HG03565 (cell line): ENCODE data around the gene PCDHGB4.
"Not testable (repeated sequence)": the region's sequence is repeated elsewhere in the genome, so short reads cannot be mapped to it uniquely, and the experiment has no call there.

Experiments
- ATAC-seq: cut with Tn5 transposase; IDR thresholded peaks from one replicate; pipeline ENCODE4 v1.9.1; 2021; ENCODE audit warnings: mild to moderate bottlenecking, moderate library complexity; ENCODE audit not compliant: unreplicated experiment

PCDHGB4 gene

DNA sequence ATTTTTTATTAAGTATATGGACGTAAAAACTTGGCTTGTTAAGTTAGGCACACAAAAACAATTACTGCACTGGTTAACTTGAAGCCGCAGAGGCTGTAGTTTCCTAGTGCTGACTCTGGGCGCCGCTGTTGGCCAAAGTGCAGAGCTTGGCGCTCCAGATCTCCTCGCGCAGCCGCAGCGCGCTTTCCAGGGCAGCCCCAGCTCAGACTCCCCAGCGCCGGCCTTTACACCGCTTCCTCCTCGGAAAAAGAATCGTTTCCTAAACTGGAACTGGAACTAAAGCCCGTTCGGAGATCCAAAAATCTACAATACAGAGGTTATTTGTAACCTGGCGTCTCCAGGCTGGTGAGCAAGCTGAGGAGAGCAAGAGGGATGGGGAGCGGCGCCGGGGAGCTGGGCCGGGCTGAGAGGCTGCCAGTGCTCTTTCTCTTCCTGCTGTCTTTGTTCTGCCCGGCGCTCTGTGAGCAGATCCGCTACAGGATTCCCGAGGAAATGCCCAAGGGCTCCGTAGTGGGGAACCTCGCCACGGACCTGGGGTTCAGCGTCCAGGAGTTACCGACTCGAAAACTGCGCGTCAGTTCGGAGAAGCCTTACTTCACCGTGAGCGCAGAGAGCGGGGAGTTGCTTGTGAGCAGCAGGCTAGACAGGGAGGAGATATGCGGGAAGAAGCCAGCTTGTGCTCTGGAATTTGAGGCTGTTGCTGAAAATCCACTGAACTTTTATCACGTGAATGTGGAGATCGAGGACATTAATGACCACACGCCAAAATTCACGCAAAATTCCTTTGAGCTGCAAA is 10.5 kb downstream of the PCDHGB4 start, which contains the start of gene PCDHGB5:
Gene PCDHGB5, plus strand, starts transcription at position 192 of the 796 bp plus-strand sequence. Its CDS starts 181 bp downstream, at position 373.
- peak; percentile 90 for ATAC-seq

DNA sequence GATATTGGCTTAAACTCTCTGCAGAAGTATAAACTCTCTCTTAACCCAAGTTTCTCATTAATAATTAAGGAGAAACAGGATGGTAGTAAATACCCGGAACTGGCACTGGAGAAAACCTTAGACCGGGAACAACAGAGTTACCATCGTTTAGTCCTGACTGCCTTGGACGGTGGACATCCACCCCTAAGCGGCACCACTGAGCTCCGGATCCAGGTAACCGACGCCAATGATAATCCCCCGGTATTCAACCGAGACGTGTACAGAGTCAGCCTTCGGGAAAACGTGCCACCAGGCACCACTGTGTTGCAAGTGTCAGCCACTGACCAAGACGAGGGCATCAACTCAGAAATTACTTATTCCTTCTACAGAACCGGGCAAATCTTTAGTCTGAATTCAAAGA is 11.1 kb downstream of the PCDHGB4 start:
- ATAC-seq, result no peak

DNA sequence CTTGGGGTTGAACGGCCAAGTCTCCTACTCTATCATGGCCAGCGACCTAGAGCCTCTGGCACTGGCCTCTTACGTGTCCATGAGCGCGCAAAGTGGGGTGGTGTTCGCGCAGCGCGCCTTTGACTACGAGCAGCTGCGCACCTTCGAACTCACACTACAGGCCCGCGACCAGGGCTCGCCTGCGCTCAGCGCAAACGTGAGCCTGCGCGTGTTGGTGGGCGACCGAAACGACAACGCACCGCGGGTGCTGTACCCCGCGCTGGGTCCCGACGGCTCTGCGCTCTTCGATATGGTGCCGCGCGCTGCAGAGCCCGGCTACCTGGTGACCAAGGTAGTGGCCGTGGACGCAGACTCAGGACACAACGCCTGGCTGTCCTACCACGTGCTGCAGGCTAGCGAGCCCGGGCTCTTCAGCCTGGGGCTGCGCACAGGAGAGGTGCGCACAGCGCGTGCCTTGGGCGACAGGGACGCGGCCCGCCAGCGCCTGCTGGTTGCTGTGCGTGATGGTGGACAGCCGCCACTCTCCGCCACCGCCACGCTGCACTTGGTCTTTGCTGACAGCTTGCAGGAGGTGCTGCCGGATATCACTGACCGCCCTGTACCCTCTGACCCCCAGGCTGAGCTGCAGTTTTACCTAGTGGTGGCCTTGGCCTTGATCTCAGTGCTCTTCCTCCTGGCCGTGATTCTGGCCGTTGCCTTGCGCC is 12.2 kb downstream of the PCDHGB4 start:
- ATAC-seq, result no peak

DNA sequence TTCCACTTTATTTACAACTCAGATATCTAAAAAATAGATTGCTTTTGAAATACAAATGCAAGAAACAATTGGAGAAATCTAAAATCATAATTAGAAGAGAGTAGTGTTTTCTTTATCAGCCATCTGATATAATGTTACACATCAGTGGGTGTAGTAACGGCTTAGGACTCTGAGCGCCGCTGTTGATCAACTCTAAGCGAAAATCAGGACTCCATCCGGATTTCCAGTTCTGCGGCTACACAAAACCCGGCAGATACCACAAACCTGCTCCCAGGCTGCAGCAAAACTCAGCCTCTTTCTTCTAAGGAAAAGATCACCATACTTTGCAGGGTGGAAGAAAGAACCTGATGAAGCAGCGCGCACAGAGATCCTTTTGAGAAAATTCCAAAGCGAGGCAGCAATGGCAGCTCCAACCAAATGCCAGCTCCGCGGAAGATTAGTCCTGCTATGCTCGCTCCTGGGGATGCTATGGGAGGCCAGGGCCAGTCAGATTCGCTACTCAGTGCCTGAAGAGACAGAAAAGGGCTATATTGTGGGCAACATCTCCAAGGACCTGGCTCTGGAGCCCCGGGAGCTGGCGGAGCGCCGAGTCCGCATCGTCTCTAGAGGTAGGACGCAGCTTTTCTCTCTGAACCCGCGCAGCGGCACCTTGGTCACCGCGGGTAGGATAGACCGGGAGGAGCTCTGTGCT is 15.2 kb downstream of the PCDHGB4 start, which contains the start of gene PCDHGA9:
Gene PCDHGA9, plus strand, starts transcription at position 226 of the 691 bp plus-strand sequence. Its CDS starts 175 bp downstream, at position 401.
- no peak for ATAC-seq

DNA sequence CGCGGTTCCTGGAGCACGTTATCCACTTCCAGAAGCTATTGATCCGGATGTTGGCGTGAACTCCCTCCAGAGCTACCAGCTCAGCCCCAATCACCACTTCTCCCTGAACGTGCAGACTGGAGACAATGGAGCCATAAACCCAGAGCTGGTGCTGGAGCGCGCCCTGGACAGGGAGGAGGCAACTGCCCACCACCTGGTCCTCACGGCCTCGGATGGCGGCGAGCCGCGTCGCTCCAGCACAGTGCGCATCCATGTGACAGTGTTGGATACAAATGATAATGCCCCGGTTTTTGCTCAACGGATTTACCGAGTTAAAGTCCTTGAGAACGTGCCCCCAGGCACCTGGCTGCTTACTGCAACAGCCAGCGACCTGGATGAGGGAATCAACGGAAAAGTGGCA is 15.9 kb downstream of the PCDHGB4 start:
- no peak for ATAC-seq

DNA sequence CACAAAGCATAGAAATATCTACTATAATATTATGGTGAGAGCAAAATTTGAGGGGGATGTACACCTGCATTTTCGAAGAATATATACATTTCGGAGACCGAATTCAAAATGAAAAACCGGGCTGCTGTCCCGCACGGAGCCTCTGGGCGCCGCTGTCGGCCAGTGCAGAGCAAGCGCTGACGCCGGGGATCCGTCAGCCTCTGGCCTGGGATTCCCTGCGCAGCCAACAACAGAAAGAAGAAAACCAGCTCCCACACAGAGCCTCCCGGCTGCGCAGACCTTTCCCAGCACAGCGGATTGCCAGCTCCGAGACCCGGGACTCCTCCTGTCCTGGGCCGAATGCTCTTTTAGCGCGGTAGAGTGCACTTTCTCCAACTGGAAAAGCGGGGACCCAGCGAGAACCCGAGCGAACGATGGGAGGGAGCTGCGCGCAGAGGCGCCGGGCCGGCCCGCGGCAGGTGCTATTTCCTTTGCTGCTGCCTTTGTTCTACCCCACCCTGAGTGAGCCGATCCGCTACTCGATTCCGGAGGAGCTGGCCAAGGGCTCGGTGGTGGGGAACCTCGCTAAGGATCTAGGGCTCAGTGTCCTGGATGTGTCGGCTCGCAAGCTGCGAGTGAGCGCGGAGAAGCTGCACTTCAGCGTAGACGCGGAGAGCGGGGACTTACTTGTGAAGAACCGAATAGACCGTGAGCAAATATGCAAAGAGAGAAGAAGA is 20.4 kb downstream of the PCDHGB4 start, which contains the start of gene PCDHGB6:
Gene PCDHGB6, plus strand, starts transcription at position 232 of the 716 bp plus-strand sequence. Its CDS starts 182 bp downstream, at position 414.
- ATAC-seq, result not testable (repeated sequence)

DNA sequence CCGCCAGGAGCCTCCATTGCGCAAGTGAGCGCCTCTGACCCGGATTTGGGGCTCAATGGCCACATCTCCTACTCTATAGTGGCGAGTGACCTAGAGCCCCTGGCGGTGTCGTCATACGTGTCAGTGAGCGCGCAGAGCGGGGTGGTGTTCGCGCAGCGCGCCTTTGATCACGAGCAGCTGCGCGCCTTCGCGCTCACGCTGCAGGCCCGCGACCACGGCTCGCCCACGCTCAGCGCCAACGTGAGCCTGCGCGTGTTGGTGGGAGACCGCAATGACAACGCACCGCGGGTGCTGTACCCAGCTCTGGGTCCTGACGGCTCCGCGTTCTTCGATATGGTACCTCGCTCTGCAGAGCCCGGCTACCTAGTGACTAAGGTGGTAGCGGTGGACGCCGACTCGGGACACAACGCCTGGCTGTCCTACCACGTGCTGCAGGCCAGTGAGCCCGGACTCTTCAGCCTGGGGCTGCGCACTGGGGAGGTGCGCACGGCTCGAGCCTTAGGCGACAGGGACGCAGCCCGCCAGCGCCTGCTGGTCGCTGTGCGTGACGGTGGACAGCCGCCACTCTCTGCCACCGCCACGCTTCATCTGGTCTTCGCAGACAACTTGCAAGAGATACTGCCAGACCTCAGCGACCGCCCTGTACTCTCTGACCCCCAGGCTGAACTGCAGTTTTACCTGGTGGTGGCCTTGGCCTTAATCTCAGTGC is 22.3 kb downstream of the PCDHGB4 start:
- no peak for ATAC-seq

DNA sequence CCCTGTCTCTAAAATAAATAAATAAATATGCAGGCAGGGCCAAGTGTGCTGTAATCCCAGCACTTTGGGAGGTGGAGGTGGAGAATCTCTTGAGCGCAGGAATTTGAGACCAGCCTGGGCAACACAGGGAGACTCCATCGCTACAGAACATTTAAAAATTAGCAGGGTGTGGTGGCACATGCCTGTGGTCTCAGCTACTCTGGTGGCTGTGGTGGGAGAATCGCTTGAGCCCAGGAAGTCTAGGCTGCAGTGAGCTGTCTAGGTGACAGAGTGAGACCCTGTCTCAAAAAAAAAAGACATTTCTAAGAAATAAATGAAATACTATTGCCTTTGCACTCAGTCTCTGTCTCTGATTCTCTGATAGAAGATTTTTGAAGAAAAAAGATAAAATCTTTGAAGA is 24.1 kb downstream of the PCDHGB4 start:
- no peak for ATAC-seq

DNA sequence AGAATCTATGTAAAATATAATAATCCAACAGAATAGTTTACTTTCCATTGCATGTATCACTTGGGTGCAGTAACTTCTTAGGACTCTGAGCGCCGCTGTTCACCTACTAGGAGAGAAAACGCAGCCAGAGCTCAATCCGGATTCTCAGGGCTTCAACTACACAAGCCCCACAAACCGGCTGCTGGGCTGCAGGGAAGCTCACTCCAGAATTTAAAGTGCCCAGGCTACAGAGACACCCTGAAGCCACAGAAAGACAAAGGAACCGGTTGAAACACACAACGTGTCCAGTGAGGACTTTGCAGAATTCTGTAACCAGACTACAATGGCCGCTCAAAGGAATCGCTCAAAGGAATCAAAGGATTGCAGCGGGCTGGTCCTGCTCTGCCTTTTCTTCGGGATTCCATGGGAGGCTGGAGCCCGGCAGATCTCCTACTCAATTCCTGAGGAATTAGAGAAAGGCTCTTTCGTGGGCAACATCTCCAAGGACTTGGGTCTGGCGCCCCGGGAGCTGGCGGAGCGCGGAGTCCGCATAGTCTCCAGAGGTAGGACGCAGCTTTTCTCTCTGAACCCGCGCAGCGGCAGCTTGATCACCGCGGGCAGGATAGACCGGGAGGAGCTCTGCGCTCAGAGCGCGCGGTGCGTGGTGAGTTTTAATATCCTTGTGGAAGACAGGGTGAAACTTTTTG is 25.5 kb downstream of the PCDHGB4 start, which contains the start of gene PCDHGA10:
Gene PCDHGA10, plus strand, starts transcription at position 134 of the 686 bp plus-strand sequence. Its CDS starts 189 bp downstream, at position 323.
- peak; percentile 73 for ATAC-seq

DNA sequence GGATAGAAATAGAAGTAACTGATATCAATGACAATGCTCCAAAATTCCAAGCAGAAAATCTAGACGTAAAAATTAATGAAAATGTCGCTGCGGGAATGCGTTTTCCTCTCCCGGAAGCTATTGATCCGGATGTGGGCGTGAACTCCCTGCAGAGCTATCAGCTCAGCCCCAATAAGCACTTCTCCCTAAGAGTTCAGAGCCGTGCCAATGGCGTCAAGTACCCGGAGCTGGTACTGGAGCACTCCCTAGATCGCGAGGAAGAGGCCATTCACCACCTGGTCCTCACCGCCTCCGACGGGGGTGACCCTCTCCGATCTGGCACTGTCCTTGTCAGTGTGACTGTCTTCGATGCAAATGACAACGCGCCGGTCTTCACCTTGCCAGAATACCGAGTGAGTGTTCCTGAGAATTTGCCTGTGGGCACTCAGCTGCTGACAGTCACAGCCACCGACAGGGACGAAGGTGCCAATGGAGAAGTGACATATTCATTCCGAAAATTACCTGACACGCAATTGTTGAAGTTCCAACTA is 26.1 kb downstream of the PCDHGB4 start:
- ATAC-seq, result no peak

DNA sequence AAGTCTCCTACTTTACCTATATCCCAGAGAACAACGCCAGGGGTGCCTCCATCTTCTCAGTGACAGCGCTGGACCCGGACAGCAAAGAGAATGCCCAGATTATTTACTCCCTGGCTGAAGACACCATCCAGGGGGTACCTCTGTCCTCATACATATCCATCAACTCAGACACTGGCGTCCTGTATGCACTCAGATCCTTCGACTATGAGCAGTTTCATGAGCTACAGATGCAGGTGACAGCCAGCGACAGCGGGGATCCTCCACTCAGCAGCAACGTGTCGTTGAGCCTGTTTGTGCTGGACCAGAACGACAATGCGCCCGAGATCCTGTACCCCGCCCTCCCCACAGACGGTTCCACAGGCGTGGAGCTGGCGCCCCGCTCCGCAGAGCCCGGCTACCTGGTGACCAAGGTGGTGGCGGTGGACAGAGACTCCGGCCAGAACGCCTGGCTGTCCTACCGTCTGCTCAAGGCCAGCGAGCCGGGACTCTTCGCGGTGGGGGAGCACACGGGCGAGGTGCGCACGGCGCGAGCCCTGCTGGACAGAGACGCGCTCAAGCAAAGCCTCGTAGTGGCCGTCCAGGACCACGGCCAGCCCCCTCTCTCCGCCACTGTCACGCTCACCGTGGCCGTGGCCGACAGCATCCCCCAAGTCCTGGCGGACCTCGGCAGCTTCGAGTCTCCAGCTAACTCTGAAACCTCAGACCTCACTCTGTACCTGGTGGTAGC is 27.2 kb downstream of the PCDHGB4 start:
- not testable (repeated sequence) for ATAC-seq

DNA sequence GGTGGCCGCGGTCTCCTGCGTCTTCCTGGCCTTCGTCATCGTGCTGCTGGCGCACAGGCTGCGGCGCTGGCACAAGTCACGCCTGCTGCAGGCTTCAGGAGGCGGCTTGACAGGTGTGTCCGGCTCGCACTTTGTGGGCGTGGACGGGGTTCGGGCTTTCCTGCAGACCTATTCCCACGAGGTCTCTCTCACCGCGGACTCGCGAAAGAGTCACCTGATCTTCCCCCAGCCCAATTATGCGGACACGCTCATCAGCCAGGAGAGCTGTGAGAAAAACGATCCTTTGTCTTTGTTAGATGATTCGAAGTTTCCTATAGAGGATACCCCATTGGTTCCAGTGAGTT is 27.7 kb downstream of the PCDHGB4 start:
- not testable (repeated sequence) for ATAC-seq

DNA sequence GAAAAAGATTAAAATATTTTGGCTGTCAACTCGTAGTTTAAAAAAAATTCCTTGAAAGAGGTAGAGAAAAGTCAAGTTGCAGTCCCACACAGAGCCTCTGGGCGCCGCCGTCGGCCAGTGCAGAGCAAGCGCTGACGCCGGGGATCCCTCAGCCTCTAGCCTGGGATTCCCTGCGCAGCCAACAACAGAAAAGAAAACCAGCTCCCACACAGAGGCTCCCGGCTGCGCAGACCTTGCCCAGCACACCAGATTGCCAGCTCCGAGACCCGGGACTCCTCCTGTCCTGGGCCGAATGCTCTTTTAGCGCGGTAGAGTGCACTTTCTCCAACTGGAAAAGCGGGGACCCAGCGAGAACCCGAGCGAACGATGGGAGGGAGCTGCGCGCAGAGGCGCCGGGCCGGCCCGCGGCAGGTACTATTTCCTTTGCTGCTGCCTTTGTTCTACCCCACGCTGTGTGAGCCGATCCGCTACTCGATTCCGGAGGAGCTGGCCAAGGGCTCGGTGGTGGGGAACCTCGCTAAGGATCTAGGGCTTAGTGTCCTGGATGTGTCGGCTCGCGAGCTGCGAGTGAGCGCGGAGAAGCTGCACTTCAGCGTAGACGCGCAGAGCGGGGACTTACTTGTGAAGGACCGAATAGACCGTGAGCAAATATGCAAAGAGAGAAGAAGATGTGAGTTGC is 30.1 kb downstream of the PCDHGB4 start, which contains the start of gene PCDHGB7:
Gene PCDHGB7, plus strand, starts transcription at position 184 of the 679 bp plus-strand sequence. Its CDS starts 183 bp downstream, at position 367.
- ATAC-seq, result peak; percentile 68

DNA sequence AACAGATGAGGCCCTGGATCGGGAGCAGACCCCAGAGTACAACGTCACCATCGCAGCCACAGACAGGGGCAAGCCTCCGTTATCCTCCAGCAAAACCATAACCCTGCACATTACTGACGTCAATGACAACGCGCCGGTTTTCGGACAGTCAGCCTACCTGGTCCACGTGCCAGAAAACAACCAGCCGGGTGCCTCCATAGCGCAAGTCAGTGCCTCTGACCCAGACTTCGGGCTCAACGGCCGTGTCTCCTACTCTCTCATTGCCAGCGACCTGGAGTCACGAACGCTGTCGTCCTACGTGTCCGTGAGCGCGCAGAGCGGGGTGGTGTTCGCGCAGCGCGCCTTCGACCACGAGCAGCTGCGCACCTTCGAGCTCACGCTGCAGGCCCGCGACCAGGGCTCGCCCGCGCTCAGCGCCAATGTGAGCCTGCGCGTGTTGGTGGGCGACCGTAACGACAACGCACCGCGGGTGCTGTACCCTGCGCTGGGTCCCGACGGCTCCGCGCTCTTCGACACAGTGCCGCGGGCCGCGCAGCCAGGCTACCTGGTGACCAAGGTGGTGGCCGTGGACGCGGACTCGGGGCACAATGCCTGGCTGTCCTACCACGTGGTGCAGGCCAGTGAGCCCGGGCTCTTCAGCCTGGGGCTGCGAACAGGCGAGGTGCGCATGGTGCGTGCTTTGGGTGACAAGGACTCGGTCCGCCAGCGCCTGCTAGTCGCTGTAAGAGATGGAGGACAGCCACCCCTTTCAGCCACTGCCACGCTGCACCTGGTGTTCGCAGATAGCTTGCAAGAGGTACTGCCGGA is 31.8 kb downstream of the PCDHGB4 start:
- ATAC-seq, result no peak

DNA sequence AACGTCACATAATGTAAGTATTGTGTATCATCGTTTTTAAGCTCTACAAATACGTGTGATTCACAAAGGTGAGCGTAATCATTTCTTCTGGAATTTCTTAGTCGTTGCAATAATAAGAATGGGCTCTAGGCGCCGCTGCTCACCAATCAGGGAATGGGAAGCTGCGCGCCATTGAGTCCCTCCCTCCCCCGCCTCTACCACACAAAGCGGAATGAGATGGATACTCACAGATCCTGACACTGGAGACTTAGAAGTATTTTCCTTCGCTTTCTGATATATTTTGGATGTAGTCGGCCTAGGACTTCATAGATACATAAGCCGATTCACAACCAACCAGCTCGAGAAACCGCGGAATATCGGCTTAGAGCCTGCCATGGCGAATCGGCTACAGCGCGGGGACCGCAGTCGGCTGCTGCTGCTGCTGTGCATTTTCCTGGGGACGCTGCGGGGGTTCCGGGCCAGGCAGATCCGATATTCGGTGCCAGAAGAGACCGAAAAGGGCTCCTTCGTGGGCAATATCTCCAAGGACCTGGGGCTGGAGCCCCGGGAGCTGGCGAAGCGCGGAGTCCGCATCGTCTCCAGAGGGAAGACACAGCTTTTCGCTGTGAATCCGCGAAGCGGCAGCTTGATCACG is 33.5 kb downstream of the PCDHGB4 start, which contains the start of gene PCDHGA11:
Gene PCDHGA11, plus strand, starts transcription at position 197 of the 634 bp plus-strand sequence. Its CDS starts 177 bp downstream, at position 374.
- ATAC-seq, result peak; percentile 38

DNA sequence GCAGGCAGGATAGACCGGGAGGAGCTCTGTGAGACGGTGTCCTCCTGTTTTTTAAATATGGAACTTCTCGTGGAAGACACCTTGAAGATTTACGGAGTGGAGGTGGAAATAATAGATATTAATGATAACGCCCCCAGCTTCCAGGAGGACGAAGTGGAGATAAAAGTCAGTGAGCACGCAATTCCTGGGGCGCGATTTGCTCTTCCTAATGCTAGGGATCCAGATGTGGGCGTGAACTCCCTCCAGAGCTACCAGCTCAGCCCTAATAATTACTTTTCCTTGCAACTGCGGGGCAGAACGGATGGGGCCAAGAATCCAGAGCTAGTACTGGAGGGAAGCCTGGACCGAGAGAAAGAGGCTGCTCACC is 34.0 kb downstream of the PCDHGB4 start:
- no peak for ATAC-seq
